HG02678 (cell line): Measurements from ENCODE around the gene KATNAL1.

ENCODE experiments used
- ATAC-seq: cut with Tn5 transposase; IDR thresholded peaks from one replicate; pipeline ENCODE4 v1.9.1; 2021; ENCODE audit warnings: mild to moderate bottlenecking, moderate library complexity; ENCODE audit not compliant: unreplicated experiment

KATNAL1 gene

GRCh38 chr13:30170569-30170968, 136.8 kb downstream of the KATNAL1 start:
- no peak for ATAC-seq

GRCh38 chr13:30169442-30169841, 137.9 kb downstream of the KATNAL1 start:
- no peak for ATAC-seq

- no peak for ATAC-seq
Observed at GRCh38 chr13:30165796-30166195, 141.6 kb downstream of the KATNAL1 start.

GRCh38 chr13:30165071-30165470, 142.3 kb downstream of the KATNAL1 start:
- ATAC-seq, result no peak

GRCh38 chr13:30164146-30164545, 143.2 kb downstream of the KATNAL1 start:
- ATAC-seq, result no peak

GRCh38 chr13:30163441-30163840, 143.9 kb downstream of the KATNAL1 start:
- no peak for ATAC-seq

GRCh38 chr13:30159446-30159839, 147.9 kb downstream of the KATNAL1 start:
- no peak for ATAC-seq

- no peak for ATAC-seq
Observed at GRCh38 chr13:30158774-30159445, 148.4 kb downstream of the KATNAL1 start.

- no peak for ATAC-seq
Observed at GRCh38 chr13:30157616-30157993, 149.7 kb downstream of the KATNAL1 start.

- no peak for ATAC-seq
Observed at GRCh38 chr13:30156826-30157615, 150.3 kb downstream of the KATNAL1 start.

- no peak for ATAC-seq
Observed at GRCh38 chr13:30156270-30156669, 151.1 kb downstream of the KATNAL1 start.

- ATAC-seq, result no peak
Observed at GRCh38 chr13:30154931-30155330, 152.4 kb downstream of the KATNAL1 start.

- ATAC-seq, result no peak
Observed at GRCh38 chr13:30154531-30154930, 152.8 kb downstream of the KATNAL1 start.

- ATAC-seq, result no peak
Observed at GRCh38 chr13:30153545-30154426, 153.6 kb downstream of the KATNAL1 start.
